IMR-90 (cell line): Measurements from ENCODE around the gene KBTBD13. TPM values are rescaled to one million over a fixed set of nuclear protein-coding genes. Genes with fewer than 3 reads are reported as not detected.

ENCODE experiments used
- ATAC-seq: fragments of 200-7000 bp; cut with Tn5 transposase; 2 replicates; pipeline ENCODE4 v1.9.1; 2020; ENCODE audit warnings: low read depth, mild to moderate bottlenecking, moderate library complexity
- BruUV-seq: library from RNA; stranded (reverse); fragments of 400-500 nt; replicated peaks from 2 replicates; lab custom pipeline; 2021; lab: Mats Ljungman, UMichigan
- CTCF ChIA-PET: fragments of 300-600 bp; formaldehyde crosslinking; extraction: SDS; loops from one replicate; lab custom pipeline; 2021; ENCODE audit warnings: antibody characterized with exemption; lab: Yijun Ruan, JAX
- POLR2A ChIA-PET: fragments of 300-600 bp; sonication (Branson Sonifier 250); formaldehyde crosslinking; loops from one replicate; lab custom pipeline; 2022; ENCODE audit warnings: antibody characterized with exemption; ENCODE audit not compliant: unreplicated experiment; lab: Charles Lee
- DNase-seq: peaks from one replicate; pipeline ENCODE4 v3.0.0; 2013
- H2AFZ ChIP-seq: replicated peaks from 2 replicates; pipeline ENCODE3; 2013; ENCODE audit warnings: low read length, mild to moderate bottlenecking; ENCODE audit not compliant: poor library complexity
- H2AK5ac ChIP-seq: 2 replicates; pipeline ENCODE4 v1.6.1; 2013; ENCODE audit warnings: low read depth, low read length, inconsistent platforms
- H2AK9ac ChIP-seq: replicated peaks from 2 replicates; pipeline ENCODE3; 2013; ENCODE audit warnings: mild to moderate bottlenecking, low read depth, low read length, moderate library complexity; ENCODE audit not compliant: poor library complexity
- H2BK120ac ChIP-seq: 2 replicates; pipeline ENCODE4 v1.6.1; 2013; ENCODE audit warnings: low read depth, low read length, inconsistent platforms
- H2BK15ac ChIP-seq: 3 replicates; pipeline ENCODE4 v1.6.1; 2013; ENCODE audit warnings: low read depth, low read length, inconsistent platforms
- H2BK20ac ChIP-seq: 2 replicates; pipeline ENCODE4 v1.6.1; 2013; ENCODE audit warnings: low read depth, mild to moderate bottlenecking, inconsistent platforms, low read length, moderate library complexity
- H2BK5ac ChIP-seq: 2 replicates; pipeline ENCODE4 v1.6.1; 2013; ENCODE audit warnings: mild to moderate bottlenecking, low read depth, low read length, inconsistent platforms; ENCODE audit not compliant: poor library complexity, severe bottlenecking
- H3K14ac ChIP-seq: replicated peaks from 2 replicates; pipeline ENCODE4 v1.6.1; 2013; ENCODE audit warnings: low read depth, low read length, inconsistent platforms
- H3K18ac ChIP-seq: 2 replicates; pipeline ENCODE4 v1.6.1; 2013; ENCODE audit warnings: low read depth, low read length, control low read depth
- H3K23ac ChIP-seq: 2 replicates; pipeline ENCODE4 v1.6.1; 2013; ENCODE audit warnings: low read depth, low read length, inconsistent platforms
- H3K27ac ChIP-seq: 2 replicates; pipeline ENCODE4 v1.5.1; 2013; ENCODE audit warnings: mild to moderate bottlenecking, control low read depth, low read length; ENCODE audit not compliant: insufficient read depth
- H3K27me3 ChIP-seq: 2 replicates; pipeline ENCODE4 v1.6.1; 2013; ENCODE audit warnings: low read length; ENCODE audit not compliant: control insufficient read depth, insufficient read depth
- H3K36me3 ChIP-seq: 2 replicates; pipeline ENCODE4 v1.6.1; 2013; ENCODE audit warnings: low read length, mixed read lengths; ENCODE audit not compliant: control insufficient read depth, insufficient read depth
- H3K4ac ChIP-seq: 2 replicates; pipeline ENCODE4 v1.6.1; 2013; ENCODE audit warnings: low read depth, low read length, inconsistent platforms
- H3K4me1 ChIP-seq: 2 replicates; pipeline ENCODE4 v1.6.1; 2013; ENCODE audit warnings: low read length, mixed read lengths; ENCODE audit not compliant: control insufficient read depth, insufficient read depth
- H3K4me2 ChIP-seq: 2 replicates; pipeline ENCODE4 v1.6.1; 2013; ENCODE audit warnings: low read depth, mild to moderate bottlenecking, control low read depth, low read length, moderate library complexity
- H3K4me3 ChIP-seq: 2 replicates; pipeline ENCODE4 v1.5.1; 2013; ENCODE audit warnings: low read depth, mild to moderate bottlenecking, control low read depth, low read length, moderate library complexity; ENCODE audit not compliant: insufficient read depth
- H3K56ac ChIP-seq: 2 replicates; pipeline ENCODE4 v1.6.1; 2013; ENCODE audit warnings: low read length, inconsistent platforms; ENCODE audit not compliant: insufficient read depth; ENCODE audit errors: extremely low read depth
- H3K79me1 ChIP-seq, 2 experiments: 2 replicates each; pipeline ENCODE4 v1.6.1; 2013; ENCODE audit warnings: low read length in 2 of 2, inconsistent platforms in 1 of 2, low read depth in 1 of 2
- H3K9ac ChIP-seq: 2 replicates; pipeline ENCODE4 v1.6.1; 2013; ENCODE audit warnings: low read depth, low read length, control low read depth
- H3K9me1 ChIP-seq: 2 replicates; pipeline ENCODE4 v1.6.1; 2013; ENCODE audit warnings: low read length, inconsistent platforms; ENCODE audit not compliant: insufficient read depth
- H3K9me3 ChIP-seq: 2 replicates; pipeline ENCODE4 v1.6.1; 2013; ENCODE audit warnings: low read length; ENCODE audit not compliant: control insufficient read depth, insufficient read depth
- H4K20me1 ChIP-seq: 2 replicates; pipeline ENCODE4 v1.6.1; 2013; ENCODE audit warnings: low read length, inconsistent platforms; ENCODE audit not compliant: insufficient read depth
- H4K5ac ChIP-seq: 2 replicates; pipeline ENCODE4 v1.6.1; 2013; ENCODE audit warnings: mild to moderate bottlenecking, low read depth, low read length, control low read depth
- H4K8ac ChIP-seq, 2 experiments: 2 replicates each; pipeline ENCODE4 v1.6.1; 2013; ENCODE audit warnings: low read depth in 2 of 2, low read length in 2 of 2, control low read depth in 1 of 2, inconsistent platforms in 1 of 2
- H4K91ac ChIP-seq: 2 replicates; pipeline ENCODE4 v1.6.1; 2013; ENCODE audit warnings: low read depth, low read length, inconsistent platforms; ENCODE audit not compliant: insufficient read depth
- ELK1 ChIP-seq: fragments of 150-350 bp; IDR thresholded peaks from 2 replicates; pipeline ENCODE4 v1.6.1; 2016; ENCODE audit warnings: low read depth, mild to moderate bottlenecking, low read length, moderate library complexity, borderline replicate concordance
- FOS ChIP-seq: fragments of 150-350 bp; IDR thresholded peaks from 2 replicates; pipeline ENCODE4 v1.6.1; 2016; ENCODE audit warnings: low read depth, low read length
- WGBS, 2 experiments: methylation state at CpG; one replicate each; pipeline versions ENCODE4 v1.1.5 to v1.1.7; 2013; ENCODE audit warnings: missing lambda C conversion rate in 2 of 2; ENCODE audit not compliant: insufficient read length in 1 of 2; ENCODE audit errors: extremely low coverage in 2 of 2; 5-methylcytosine and 5-hydroxymethylcytosine counted together
- dilution Hi-C: fragments of 300-500 bp; cut with HindIII; formaldehyde crosslinking; loops from one replicate; pipeline ENCODE4 v1.14.3; 2018; ENCODE audit warnings: low sequenced_read_pairs; ENCODE audit not compliant: unreplicated experiment
- in situ Hi-C: fragments of 300-500 bp; cut with MboI; formaldehyde crosslinking; loops from 3 replicates; pipeline ENCODE4 v1.14.3; 2019; ENCODE audit warnings: low sequenced_read_pairs, inconsistent platforms, mixed read lengths
- intact Hi-C: fragments of 100-400 bp; cut with micrococcal nuclease; formaldehyde crosslinking; loops from 2 replicates; pipeline ENCODE4 v1.10.0; 2022
- polyA plus RNA-seq, 3 experiments: library from polyadenylated mRNA; depleted of rRNA; stranded (reverse); fragments of >200 nt; gene quantifications; 2 replicates each; pipeline ENCODE4 v1.2.3, GENCODE V29; 2012; ENCODE audit warnings: low replicate concordance in 1 of 3
- total RNA-seq: library from RNA; depleted of rRNA; stranded (reverse); fragments of >200 nt; gene quantifications from 2 replicates; pipeline ENCODE4 v1.2.3, GENCODE V29; 2012

Gene KBTBD13
- total and polyA plus RNA-seq, 2 of the 4 experiments (the other 2 are of a cell fraction) = not detected

- Histone ChIP-seq H2BK120ac (no peak overlapping the region), H2BK15ac (no peak overlapping the region), H3K4ac (no peak overlapping the region), H2AK9ac (no peak overlapping the region), H3K9me3 (no peaks in the 10 kb centered on the region), H3K56ac (no peak overlapping the region), H4K8ac (no peak overlapping the region), H3K9ac (no peak overlapping the region), H3K4me1 (peaks cover 16% of the 10 kb centered on the region), H3K79me1 (no peaks in the 10 kb centered on the region), H3K27ac (no peak overlapping the region), H4K91ac (no peak overlapping the region), H3K36me3 (no peaks in the 10 kb centered on the region), H3K27me3 (no peaks in the 10 kb centered on the region), H2AFZ (no peak overlapping the region), H4K5ac (no peak overlapping the region), H3K23ac (no peak overlapping the region), H2BK20ac (no peak overlapping the region), H2AK5ac (no peak overlapping the region), H2BK5ac (no peak overlapping the region), H3K4me2 (no peak overlapping the region), H4K20me1 (no peaks in the 10 kb centered on the region), H3K14ac (no peak overlapping the region), H3K4me3 (no peak overlapping the region), H3K9me1 (peaks cover 12% of the 10 kb centered on the region), H3K18ac (no peak overlapping the region)
- no CpG with 5 or more reads among the region's 6 CpGs for WGBS, 2 experiments
- no peak for ATAC-seq
- in situ Hi-C loops (no loop called here), dilution Hi-C loops (no loop called here), intact Hi-C loops (no loop called here)
- POLR2A ChIA-PET = no interaction called here
- TF ChIP-seq ELK1 = no peak
- TF ChIP-seq FOS = no peak
- BruUV-seq = no TSS peak
- no peak for DNase-seq
- CTCF ChIA-PET = interaction anchor here (0.7 kb wide), 1 partner anchor 482 kb away, joined by 4 read pairs; no protein-coding TSS in a partner anchor
Observed at GRCh38 chr15:65040461-65040860, 36.1 kb upstream of the KBTBD13 start.
